ENCODE results near the gene MS4A14.

MS4A14 gene

GRCh38 chr11:60370252-60370810 lies 25.9 kb upstream of the MS4A14 start:
- DNase-seq (ENCODE audit: low read depth), result no peak
- no peak for TF ChIP-seq MAX (IDR thresholded peaks at IDR 0.05; ENCODE audit: low read depth, low read length)
- no peak for TF ChIP-seq POLR2A (IDR thresholded peaks at IDR 0.05; ENCODE audit: extremely low read depth, insufficient read length)
- TF ChIP-seq CTCF (IDR thresholded peaks at IDR 0.05; ENCODE audit: low read depth, low read length), result no peak
- no peak for TF ChIP-seq MYC (IDR thresholded peaks at IDR 0.05; ENCODE audit: low read depth, low read length)
- no peak overlapping the region for H3K4me3 ChIP-seq (ENCODE audit: low read depth, low read length)

DNA sequence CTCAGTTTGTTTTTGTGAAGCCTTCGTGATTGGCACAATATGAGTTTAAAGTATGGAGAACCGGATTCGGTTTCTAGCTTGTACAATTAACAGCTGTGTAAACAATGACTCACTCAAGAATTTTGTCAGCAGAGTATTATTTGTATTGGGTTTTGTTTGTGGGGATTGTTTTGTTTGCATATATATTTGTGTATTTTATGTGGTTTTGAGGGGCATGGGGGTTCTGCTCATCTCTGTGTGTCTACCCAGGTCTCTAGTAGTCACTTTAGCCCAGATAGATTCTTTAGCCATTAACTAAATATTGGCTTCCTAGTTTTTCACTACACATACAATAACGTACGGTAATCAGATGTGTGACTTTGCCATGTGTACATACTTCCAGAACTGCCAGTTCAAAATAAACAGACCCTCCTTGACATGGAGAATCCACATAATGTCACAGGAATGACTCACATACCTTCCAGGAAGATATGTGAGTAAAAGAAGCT lies 25.4 kb upstream of the MS4A14 start:
- no peak for DNase-seq (ENCODE audit: low read depth)
- no peak overlapping the region for H3K4me3 ChIP-seq (ENCODE audit: low read depth, low read length)
- TF ChIP-seq MAX (IDR thresholded peaks at IDR 0.05; ENCODE audit: low read depth, low read length) (no peak), MYC (IDR thresholded peaks at IDR 0.05; ENCODE audit: low read depth, low read length) (no peak), POLR2A (IDR thresholded peaks at IDR 0.05; ENCODE audit: extremely low read depth, insufficient read length) (no peak), CTCF (IDR thresholded peaks at IDR 0.05; ENCODE audit: low read depth, low read length) (no peak)

DNA sequence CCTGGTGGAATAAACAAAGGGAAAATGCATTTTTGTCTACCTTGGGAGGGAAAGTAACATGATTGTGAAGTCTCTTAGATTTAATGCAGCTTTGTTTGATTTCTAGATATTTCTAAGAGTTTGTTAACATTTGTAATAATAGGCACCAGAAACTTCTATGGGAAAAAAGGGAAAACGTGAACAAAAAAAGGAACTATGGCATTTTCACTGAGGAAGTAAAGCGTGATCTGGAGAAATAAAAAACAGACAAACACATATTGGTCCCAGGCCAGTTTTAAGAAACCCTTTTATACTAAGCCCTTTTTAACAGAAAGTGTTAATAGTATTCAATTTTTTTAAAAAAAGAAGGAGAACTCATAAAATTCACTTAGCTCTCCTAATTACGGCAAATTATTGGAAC lies 24.9 kb upstream of the MS4A14 start:
- no peak overlapping the region for H3K4me3 ChIP-seq (ENCODE audit: low read depth, low read length)
- no peak for TF ChIP-seq POLR2A (IDR thresholded peaks at IDR 0.05; ENCODE audit: extremely low read depth, insufficient read length)
- no peak for TF ChIP-seq MAX (IDR thresholded peaks at IDR 0.05; ENCODE audit: low read depth, low read length)
- no peak for TF ChIP-seq CTCF (IDR thresholded peaks at IDR 0.05; ENCODE audit: low read depth, low read length)
- no peak for TF ChIP-seq MYC (IDR thresholded peaks at IDR 0.05; ENCODE audit: low read depth, low read length)
- no peak for DNase-seq (ENCODE audit: low read depth)

GRCh38 chr11:60371854-60372253 lies 24.4 kb upstream of the MS4A14 start:
- TF ChIP-seq MAX (IDR thresholded peaks at IDR 0.05; ENCODE audit: low read depth, low read length), result no peak
- TF ChIP-seq POLR2A (IDR thresholded peaks at IDR 0.05; ENCODE audit: extremely low read depth, insufficient read length), result no peak
- TF ChIP-seq MYC (IDR thresholded peaks at IDR 0.05; ENCODE audit: low read depth, low read length), result no peak
- no peak for TF ChIP-seq CTCF (IDR thresholded peaks at IDR 0.05; ENCODE audit: low read depth, low read length)
- DNase-seq (ENCODE audit: low read depth), result no peak
- no peak overlapping the region for H3K4me3 ChIP-seq (ENCODE audit: low read depth, low read length)

GRCh38 chr11:60372767-60373166 lies 23.5 kb upstream of the MS4A14 start:
- H3K4me3 ChIP-seq (ENCODE audit: low read depth, low read length), result no peak overlapping the region
- TF ChIP-seq CTCF (IDR thresholded peaks at IDR 0.05; ENCODE audit: low read depth, low read length) (no peak), MAX (IDR thresholded peaks at IDR 0.05; ENCODE audit: low read depth, low read length) (no peak), POLR2A (IDR thresholded peaks at IDR 0.05; ENCODE audit: extremely low read depth, insufficient read length) (no peak), MYC (IDR thresholded peaks at IDR 0.05; ENCODE audit: low read depth, low read length) (no peak)
- no peak for DNase-seq (ENCODE audit: low read depth)
